Keratinocyte (primary cell): ENCODE measurements around the gene FTCD. TPM values are rescaled to one million over a fixed set of nuclear protein-coding genes. Genes with fewer than 3 reads are reported as not detected.
"Not testable (repeated sequence)": the region's sequence is repeated elsewhere in the genome, so short reads cannot be mapped to it uniquely, and the experiment has no call there.

Experiments used
- DNase-seq: peaks from one replicate; pipeline ENCODE4 v3.0.0-alpha.2; 2011; ENCODE audit warnings: low read depth, missing footprints, low spot score
- FAIRE-seq: peaks from 2 replicates; lab custom pipeline; 2011; peaks lifted over from hg19 to GRCh38; lab: Jason Lieb, UNC
- H2AFZ ChIP-seq: 2 replicates; pipeline ENCODE4 v1.6.0; 2012; ENCODE audit warnings: low read length, control low read depth, inconsistent platforms; ENCODE audit not compliant: control insufficient read depth
- H3K27ac ChIP-seq: 2 replicates; pipeline ENCODE4 v1.5.1; 2011; ENCODE audit warnings: low read length; ENCODE audit not compliant: control insufficient read depth, insufficient read depth
- H3K27me3 ChIP-seq: 3 replicates; pipeline ENCODE4 v1.6.0; 2011; ENCODE audit warnings: low read length; ENCODE audit not compliant: control insufficient read depth, insufficient read depth; ENCODE audit errors: extremely low read depth
- H3K36me3 ChIP-seq, 2 experiments: 2 replicates in 1 of 2; 3 replicates in 1 of 2; pipeline ENCODE4 v1.5.1; 2011; ENCODE audit warnings: low read length in 2 of 2, mild to moderate bottlenecking in 1 of 2; ENCODE audit not compliant: control insufficient read depth in 2 of 2, insufficient read depth in 2 of 2; ENCODE audit errors: extremely low read depth in 1 of 2
- H3K4me1 ChIP-seq: 3 replicates; pipeline ENCODE4 v1.5.1; 2011; ENCODE audit warnings: low read length; ENCODE audit not compliant: control insufficient read depth, insufficient read depth; ENCODE audit errors: extremely low read depth
- H3K4me2 ChIP-seq: 3 replicates; pipeline ENCODE4 v1.6.0; 2011; ENCODE audit warnings: low read depth, low read length; ENCODE audit not compliant: control insufficient read depth, insufficient read depth; ENCODE audit errors: extremely low read depth
- H3K4me3 ChIP-seq, 3 experiments: fragments of 200-600 bp in 1 of 3; sonication (generic) in 1 of 3; 2 replicates in 2 of 3; 3 replicates in 1 of 3; pipeline ENCODE4 v1.5.1; 2011 to 2016; ENCODE audit warnings: low read length in 3 of 3, mild to moderate bottlenecking in 3 of 3, control low read depth in 2 of 3, inconsistent platforms in 1 of 3, low read depth in 1 of 3, mixed read lengths in 1 of 3, mixed run types in 1 of 3, moderate library complexity in 1 of 3; ENCODE audit not compliant: control insufficient read depth in 2 of 3, insufficient read depth in 2 of 3; ENCODE audit errors: extremely low read depth in 1 of 3
- H3K79me2 ChIP-seq: 2 replicates; pipeline ENCODE4 v1.6.0; 2012; ENCODE audit warnings: low read length; ENCODE audit not compliant: control insufficient read depth, insufficient read depth
- H3K9ac ChIP-seq: 3 replicates; pipeline ENCODE4 v1.6.0; 2011; ENCODE audit warnings: low read length; ENCODE audit not compliant: control insufficient read depth, insufficient read depth; ENCODE audit errors: extremely low read depth
- H3K9me1 ChIP-seq: 3 replicates; pipeline ENCODE4 v1.6.0; 2011; ENCODE audit warnings: low read length; ENCODE audit not compliant: control insufficient read depth, insufficient read depth; ENCODE audit errors: extremely low read depth
- H3K9me3 ChIP-seq: 2 replicates; pipeline ENCODE4 v1.5.1; 2012; ENCODE audit warnings: low read depth, low read length; ENCODE audit not compliant: control insufficient read depth
- H4K20me1 ChIP-seq: 3 replicates; pipeline ENCODE4 v1.6.0; 2011; ENCODE audit warnings: low read length; ENCODE audit not compliant: control insufficient read depth, insufficient read depth; ENCODE audit errors: extremely low read depth
- CTCF ChIP-seq, 3 experiments: IDR thresholded peaks in 1 of 3; conservative IDR thresholded peaks in 1 of 3; optimal IDR thresholded peaks in 1 of 3; 2 replicates in 2 of 3; 3 replicates in 1 of 3; pipeline versions ENCODE3 to v1.5.1; 2011; ENCODE audit warnings: low read length in 3 of 3, mild to moderate bottlenecking in 3 of 3, moderate library complexity in 2 of 3, control low read depth in 1 of 3, inconsistent platforms in 1 of 3; ENCODE audit not compliant: insufficient read depth in 2 of 3; ENCODE audit errors: extremely low read depth in 1 of 3
- EZH2 ChIP-seq: IDR thresholded peaks from one replicate; pipeline ENCODE4 v1.6.1; 2012; ENCODE audit warnings: inconsistent platforms, mild to moderate bottlenecking, low read length, moderate library complexity
- dilution Hi-C: fragments of 300-500 bp; cut with MboI; formaldehyde crosslinking; loops from one replicate; pipeline ENCODE4 v1.7.0; 2020; ENCODE audit warnings: low sequenced_read_pairs; ENCODE audit not compliant: extremely low pct_ligation_motif_present
- polyA plus RNA-seq, 5 experiments: library from polyadenylated mRNA; depleted of rRNA in 3 of 5; stranded (reverse) in 3 of 5; stranded (forward) in 1 of 5; unstranded in 1 of 5; fragments of >200 nt; gene quantifications; 1 replicate in 1 of 5; 2 replicates in 3 of 5; 3 replicates in 1 of 5; pipeline versions ENCODE4 v1.2.1 to v1.2.3, GENCODE V29; 2011 to 2012; ENCODE audit warnings: missing spikeins in 2 of 5, low read depth in 1 of 5, low replicate concordance in 1 of 5

FTCD gene
- polyA plus RNA-seq, 1 donor (not counting 4 experiments of a cell fraction or from before 2014, with no cell fraction given) = not detected

GRCh38 chr21:46171585-46171984 lies 16.2 kb upstream of the FTCD start:
- FAIRE-seq = no peak

DNA sequence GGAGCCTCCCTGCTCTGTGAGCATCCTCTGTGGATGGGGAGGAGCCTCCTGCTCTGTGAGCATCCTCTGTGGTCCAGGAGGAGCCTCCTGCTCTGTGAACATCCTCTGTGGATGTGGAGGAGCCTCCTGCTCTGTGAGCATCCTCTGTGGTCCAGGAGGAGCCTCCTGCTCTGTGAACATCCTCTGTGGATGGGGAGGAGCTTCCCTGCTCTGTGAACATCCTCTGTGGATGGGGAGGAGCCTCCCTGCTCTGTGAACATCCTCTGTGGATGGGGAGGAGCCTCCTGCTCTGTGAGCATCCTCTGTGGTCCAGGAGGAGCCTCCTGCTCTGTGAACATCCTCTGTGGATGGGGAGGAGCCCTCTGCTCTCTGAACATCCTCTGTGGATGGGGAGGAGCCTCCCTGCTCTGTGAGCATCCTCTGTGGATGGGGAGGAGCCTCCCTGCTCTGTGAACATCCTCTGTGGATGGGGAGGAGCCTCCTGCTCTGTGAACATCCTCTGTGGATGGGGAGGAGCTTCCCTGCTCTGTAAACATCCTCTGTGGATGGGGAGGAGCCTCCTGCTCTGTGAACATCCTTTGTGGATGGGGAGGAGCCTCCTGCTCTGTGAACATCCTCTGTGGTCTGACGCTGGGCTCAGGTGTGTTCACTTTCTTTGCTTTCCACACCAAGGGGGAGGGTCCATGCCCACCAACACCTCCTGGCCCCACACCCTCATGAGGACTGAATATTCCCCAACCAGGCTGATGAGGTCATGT lies 15.2 kb upstream of the FTCD start:
- H3K79me2 ChIP-seq, DNase-seq, H3K9me3 ChIP-seq, H3K27me3 ChIP-seq, H4K20me1 ChIP-seq, H3K4me3 ChIP-seq, H2AFZ ChIP-seq, H3K9ac ChIP-seq, H3K4me1 ChIP-seq, H3K36me3 ChIP-seq, H3K4me2 ChIP-seq, H3K27ac ChIP-seq, dilution Hi-C loops, FAIRE-seq, H3K9me1 ChIP-seq: not testable (repeated sequence)

More at GRCh38 chr21:46171585-46171984, 16.2 kb upstream of the FTCD start:
- no peaks in the 10 kb centered on the region for H3K9me1 ChIP-seq
- no peaks in the 10 kb centered on the region for H3K9me3 ChIP-seq
- no peaks in the 10 kb centered on the region for H3K27me3 ChIP-seq
- no peaks in the 10 kb centered on the region for H3K79me2 ChIP-seq
- no peak overlapping the region for H3K27ac ChIP-seq
- DNase-seq = no peak
- TF ChIP-seq EZH2 = no peak
- no peak for TF ChIP-seq CTCF (optimal IDR thresholded peaks at IDR 0.05 in 1 of 3, IDR thresholded peaks at IDR 0.05 in 1 of 3, conservative IDR thresholded peaks at IDR 0.05 in 1 of 3; ENCODE audit: extremely low read depth in 1 of 3, insufficient read depth in 2 of 3, low read length in 3 of 3)
- no peaks in the 10 kb centered on the region for H3K36me3 ChIP-seq
- H2AFZ ChIP-seq = no peak overlapping the region
- no peak overlapping the region for H3K4me3 ChIP-seq
- H3K9ac ChIP-seq = no peak overlapping the region
- no peaks in the 10 kb centered on the region for H4K20me1 ChIP-seq
- no peak overlapping the region for H3K4me2 ChIP-seq
- dilution Hi-C loops = no loop called here
- no peaks in the 10 kb centered on the region for H3K4me1 ChIP-seq
